ENCODE results near the gene GANAB.

DNA sequence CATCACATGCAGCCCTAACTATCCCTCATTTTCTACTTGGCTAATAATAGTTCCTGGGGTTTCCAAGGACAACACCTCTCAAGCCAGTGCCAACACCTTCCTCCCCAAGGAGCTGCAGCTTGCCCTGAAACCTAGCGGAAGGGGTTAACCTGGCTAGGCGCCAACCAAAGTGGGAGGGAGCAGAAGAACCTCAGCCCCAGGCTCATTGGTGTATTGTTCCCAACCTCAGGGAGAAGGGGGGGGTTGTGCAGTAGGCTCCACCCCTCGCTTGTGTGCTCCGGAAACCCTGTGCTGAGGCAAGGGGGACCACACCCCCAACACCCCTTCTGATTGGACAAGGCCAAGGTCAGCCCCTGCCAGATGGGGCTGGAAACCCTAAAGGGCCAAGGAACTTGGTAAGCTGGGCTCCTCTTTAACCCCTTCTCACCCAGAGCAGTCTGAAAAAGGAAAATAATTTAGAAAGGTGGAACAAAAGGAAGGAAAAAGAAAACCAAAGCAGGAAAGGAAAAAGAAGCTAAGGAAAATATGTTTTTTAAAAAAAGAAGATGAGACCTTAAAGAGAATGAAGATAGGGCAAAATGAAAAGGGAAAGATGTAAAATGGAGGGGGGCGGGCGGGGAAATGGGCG, 47.2 kb downstream of the GANAB start:
- TF ChIP-seq, protein P1, sequence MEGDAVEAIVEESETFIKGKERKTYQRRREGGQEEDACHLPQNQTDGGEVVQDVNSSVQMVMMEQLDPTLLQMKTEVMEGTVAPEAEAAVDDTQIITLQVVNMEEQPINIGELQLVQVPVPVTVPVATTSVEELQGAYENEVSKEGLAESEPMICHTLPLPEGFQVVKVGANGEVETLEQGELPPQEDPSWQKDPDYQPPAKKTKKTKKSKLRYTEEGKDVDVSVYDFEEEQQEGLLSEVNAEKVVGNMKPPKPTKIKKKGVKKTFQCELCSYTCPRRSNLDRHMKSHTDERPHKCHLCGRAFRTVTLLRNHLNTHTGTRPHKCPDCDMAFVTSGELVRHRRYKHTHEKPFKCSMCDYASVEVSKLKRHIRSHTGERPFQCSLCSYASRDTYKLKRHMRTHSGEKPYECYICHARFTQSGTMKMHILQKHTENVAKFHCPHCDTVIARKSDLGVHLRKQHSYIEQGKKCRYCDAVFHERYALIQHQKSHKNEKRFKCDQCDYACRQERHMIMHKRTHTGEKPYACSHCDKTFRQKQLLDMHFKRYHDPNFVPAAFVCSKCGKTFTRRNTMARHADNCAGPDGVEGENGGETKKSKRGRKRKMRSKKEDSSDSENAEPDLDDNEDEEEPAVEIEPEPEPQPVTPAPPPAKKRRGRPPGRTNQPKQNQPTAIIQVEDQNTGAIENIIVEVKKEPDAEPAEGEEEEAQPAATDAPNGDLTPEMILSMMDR (IDR thresholded peaks at IDR 0.05): no peak
- no peak for TF ChIP-seq POLR2A (IDR thresholded peaks at IDR 0.05)
